ENCODE measurements around the gene ESR2. TPM values are rescaled to one million over a fixed set of nuclear protein-coding genes. Genes with fewer than 3 reads are reported as not detected.

The ESR2 gene
- total and polyA plus RNA-seq, 4 donors = 0.01 to 0.28 (median 0.09) TPM

DNA sequence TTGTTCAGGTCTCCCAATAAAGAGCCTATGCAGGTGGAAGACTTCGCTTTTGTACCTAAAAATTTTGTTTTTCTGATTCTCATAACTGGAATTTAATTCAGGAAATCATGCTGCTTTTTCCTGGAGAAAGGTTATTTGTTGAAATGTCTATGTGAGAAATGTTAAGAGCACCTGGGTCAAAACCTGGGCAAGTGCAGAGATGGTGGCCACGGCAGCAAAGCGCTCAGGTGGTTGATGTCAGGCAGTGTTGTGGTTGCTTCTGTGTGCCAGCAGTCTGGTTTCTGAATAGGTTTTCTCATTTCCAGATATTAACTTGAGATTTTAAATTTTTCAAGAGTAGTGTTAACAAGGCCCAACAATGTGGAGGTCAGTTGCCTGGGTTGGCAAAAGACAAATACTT lies 96.2 kb downstream of the ESR2 start:
- 83% methylated on average over 3 of the region's 3 CpGs for WGBS
- H3K4me3 ChIP-seq (ENCODE audit: low read depth in 1 of 3, low read length in 3 of 3) = no peak overlapping the region
- H3K4me1 ChIP-seq (ENCODE audit: control insufficient read depth in 4 of 4, insufficient read depth in 4 of 4, low read length in 3 of 4) = peaks cover 0 to 3% (median 0%) of the 10 kb centered on the region in 4 donors
- H3K9me3 ChIP-seq (ENCODE audit: control insufficient read depth in 4 of 4, low read length in 3 of 4) = no peaks in the 10 kb centered on the region
- no peak overlapping the region for H3K27ac ChIP-seq (ENCODE audit: low read depth in 1 of 2, low read length in 2 of 2)
- H3K9ac ChIP-seq (ENCODE audit: low read depth in 1 of 2, low read length in 2 of 2) = no peak overlapping the region
- TF ChIP-seq, protein P1, sequence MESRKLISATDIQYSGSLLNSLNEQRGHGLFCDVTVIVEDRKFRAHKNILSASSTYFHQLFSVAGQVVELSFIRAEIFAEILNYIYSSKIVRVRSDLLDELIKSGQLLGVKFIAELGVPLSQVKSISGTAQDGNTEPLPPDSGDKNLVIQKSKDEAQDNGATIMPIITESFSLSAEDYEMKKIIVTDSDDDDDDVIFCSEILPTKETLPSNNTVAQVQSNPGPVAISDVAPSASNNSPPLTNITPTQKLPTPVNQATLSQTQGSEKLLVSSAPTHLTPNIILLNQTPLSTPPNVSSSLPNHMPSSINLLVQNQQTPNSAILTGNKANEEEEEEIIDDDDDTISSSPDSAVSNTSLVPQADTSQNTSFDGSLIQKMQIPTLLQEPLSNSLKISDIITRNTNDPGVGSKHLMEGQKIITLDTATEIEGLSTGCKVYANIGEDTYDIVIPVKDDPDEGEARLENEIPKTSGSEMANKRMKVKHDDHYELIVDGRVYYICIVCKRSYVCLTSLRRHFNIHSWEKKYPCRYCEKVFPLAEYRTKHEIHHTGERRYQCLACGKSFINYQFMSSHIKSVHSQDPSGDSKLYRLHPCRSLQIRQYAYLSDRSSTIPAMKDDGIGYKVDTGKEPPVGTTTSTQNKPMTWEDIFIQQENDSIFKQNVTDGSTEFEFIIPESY (IDR thresholded peaks at IDR 0.05) = no peak
- TF ChIP-seq GABPA (IDR thresholded peaks at IDR 0.05 in 1 of 2, conservative IDR thresholded peaks at IDR 0.05 in 1 of 2) = no peak
- no peak for TF ChIP-seq FOXA2 (IDR thresholded peaks at IDR 0.05)
- no peak for TF ChIP-seq EGR1 (IDR thresholded peaks at IDR 0.05; ENCODE audit: low read depth in 2 of 2)
- TF ChIP-seq, protein P2, sequence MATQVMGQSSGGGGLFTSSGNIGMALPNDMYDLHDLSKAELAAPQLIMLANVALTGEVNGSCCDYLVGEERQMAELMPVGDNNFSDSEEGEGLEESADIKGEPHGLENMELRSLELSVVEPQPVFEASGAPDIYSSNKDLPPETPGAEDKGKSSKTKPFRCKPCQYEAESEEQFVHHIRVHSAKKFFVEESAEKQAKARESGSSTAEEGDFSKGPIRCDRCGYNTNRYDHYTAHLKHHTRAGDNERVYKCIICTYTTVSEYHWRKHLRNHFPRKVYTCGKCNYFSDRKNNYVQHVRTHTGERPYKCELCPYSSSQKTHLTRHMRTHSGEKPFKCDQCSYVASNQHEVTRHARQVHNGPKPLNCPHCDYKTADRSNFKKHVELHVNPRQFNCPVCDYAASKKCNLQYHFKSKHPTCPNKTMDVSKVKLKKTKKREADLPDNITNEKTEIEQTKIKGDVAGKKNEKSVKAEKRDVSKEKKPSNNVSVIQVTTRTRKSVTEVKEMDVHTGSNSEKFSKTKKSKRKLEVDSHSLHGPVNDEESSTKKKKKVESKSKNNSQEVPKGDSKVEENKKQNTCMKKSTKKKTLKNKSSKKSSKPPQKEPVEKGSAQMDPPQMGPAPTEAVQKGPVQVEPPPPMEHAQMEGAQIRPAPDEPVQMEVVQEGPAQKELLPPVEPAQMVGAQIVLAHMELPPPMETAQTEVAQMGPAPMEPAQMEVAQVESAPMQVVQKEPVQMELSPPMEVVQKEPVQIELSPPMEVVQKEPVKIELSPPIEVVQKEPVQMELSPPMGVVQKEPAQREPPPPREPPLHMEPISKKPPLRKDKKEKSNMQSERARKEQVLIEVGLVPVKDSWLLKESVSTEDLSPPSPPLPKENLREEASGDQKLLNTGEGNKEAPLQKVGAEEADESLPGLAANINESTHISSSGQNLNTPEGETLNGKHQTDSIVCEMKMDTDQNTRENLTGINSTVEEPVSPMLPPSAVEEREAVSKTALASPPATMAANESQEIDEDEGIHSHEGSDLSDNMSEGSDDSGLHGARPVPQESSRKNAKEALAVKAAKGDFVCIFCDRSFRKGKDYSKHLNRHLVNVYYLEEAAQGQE (IDR thresholded peaks at IDR 0.05) = no peak
- no peak for TF ChIP-seq RXRA (IDR thresholded peaks at IDR 0.05)
- TF ChIP-seq, protein P3, sequence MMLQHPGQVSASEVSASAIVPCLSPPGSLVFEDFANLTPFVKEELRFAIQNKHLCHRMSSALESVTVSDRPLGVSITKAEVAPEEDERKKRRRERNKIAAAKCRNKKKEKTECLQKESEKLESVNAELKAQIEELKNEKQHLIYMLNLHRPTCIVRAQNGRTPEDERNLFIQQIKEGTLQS (IDR thresholded peaks at IDR 0.05) = no peak
- TF ChIP-seq TAF1 (conservative IDR thresholded peaks at IDR 0.05) = no peak
- TF ChIP-seq CTCF (IDR thresholded peaks at IDR 0.05; ENCODE audit: low read depth, low read length, missing input control) = no peak
- no peak for TF ChIP-seq SP1 (IDR thresholded peaks at IDR 0.05)
- no peak for TF ChIP-seq HNF4A (conservative IDR thresholded peaks at IDR 0.05)
- no peak for TF ChIP-seq JUND (IDR thresholded peaks at IDR 0.05)
- no peak for TF ChIP-seq YY1 (IDR thresholded peaks at IDR 0.05)
- TF ChIP-seq NR2F2 (IDR thresholded peaks at IDR 0.05) = no peak
- peaks cover 0 to 30% (median 19%) of the 10 kb centered on the region in 4 donors for H3K36me3 ChIP-seq (ENCODE audit: control insufficient read depth in 4 of 4, insufficient read depth in 3 of 4, low read depth in 1 of 4, low read length in 3 of 4)
- DNase-seq (ENCODE audit: low spot score) = no peak
- no peaks in the 10 kb centered on the region for H3K27me3 ChIP-seq (ENCODE audit: control insufficient read depth in 4 of 4, insufficient read depth in 4 of 4, low read length in 3 of 4)

DNA sequence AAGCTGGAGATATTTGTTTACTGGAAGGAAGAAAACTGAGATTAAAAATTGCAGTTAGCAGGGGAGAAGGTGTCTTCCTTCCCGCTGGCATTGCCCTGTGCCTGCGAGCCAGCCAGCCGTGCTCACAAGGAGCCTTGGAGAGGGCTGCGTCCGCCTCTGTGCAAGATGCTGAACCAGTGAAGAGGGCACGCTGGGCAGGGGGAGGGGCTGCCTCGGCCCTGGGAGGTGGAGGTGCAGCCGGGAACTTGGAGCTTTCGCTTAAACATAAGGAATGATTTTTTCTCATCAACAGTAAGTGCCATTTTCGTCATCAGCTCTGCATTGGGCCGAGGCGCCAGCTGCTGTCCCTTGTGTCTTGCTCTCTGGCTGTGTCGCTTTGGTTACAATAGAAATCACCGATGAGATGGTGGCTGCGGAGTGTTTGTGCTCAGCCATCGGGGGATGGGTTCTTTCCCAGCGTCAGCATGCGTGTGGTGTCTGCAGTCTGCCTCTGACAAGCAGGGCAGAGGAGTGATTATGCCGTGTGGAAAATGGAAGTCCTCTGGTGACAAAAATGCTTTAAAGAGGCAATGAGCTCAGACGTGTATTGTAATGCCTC lies 97.3 kb downstream of the ESR2 start:
- H3K36me3 ChIP-seq (ENCODE audit: control insufficient read depth in 4 of 4, insufficient read depth in 3 of 4, low read depth in 1 of 4, low read length in 3 of 4) = peaks cover 2 to 24% (median 19%) of the 10 kb centered on the region in 4 donors
- WGBS = 57% methylated on average over 20 of the region's 20 CpGs
- no peak overlapping the region for H3K9ac ChIP-seq (ENCODE audit: low read depth in 1 of 2, low read length in 2 of 2)
- no peaks in the 10 kb centered on the region for H3K9me3 ChIP-seq (ENCODE audit: control insufficient read depth in 4 of 4, low read length in 3 of 4)
- peak overlapping the region; percentile 43 to 55 for H3K27ac ChIP-seq (ENCODE audit: low read depth in 1 of 2, low read length in 2 of 2)
- no peaks in the 10 kb centered on the region for H3K27me3 ChIP-seq (ENCODE audit: control insufficient read depth in 4 of 4, insufficient read depth in 4 of 4, low read length in 3 of 4)
- H3K4me3 ChIP-seq (ENCODE audit: low read depth in 1 of 3, low read length in 3 of 3) = peak overlapping the region in 1 of 3 donors; percentile 10
- no peak for DNase-seq (ENCODE audit: low spot score)
- peaks cover 0 to 3% (median 0%) of the 10 kb centered on the region in 4 donors for H3K4me1 ChIP-seq (ENCODE audit: control insufficient read depth in 4 of 4, insufficient read depth in 4 of 4, low read length in 3 of 4)
- TF ChIP-seq, protein P4, sequence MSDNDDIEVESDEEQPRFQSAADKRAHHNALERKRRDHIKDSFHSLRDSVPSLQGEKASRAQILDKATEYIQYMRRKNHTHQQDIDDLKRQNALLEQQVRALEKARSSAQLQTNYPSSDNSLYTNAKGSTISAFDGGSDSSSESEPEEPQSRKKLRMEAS (IDR thresholded peaks at IDR 0.05) = no peak
- TF ChIP-seq YY1 (IDR thresholded peaks at IDR 0.05) = no peak
- no peak for TF ChIP-seq HNF4G (IDR thresholded peaks at IDR 0.05)
- TF ChIP-seq FOXA2 (IDR thresholded peaks at IDR 0.05) = no peak
- TF ChIP-seq FOXA1 (IDR thresholded peaks at IDR 0.05) = no peak

All from liver (tissue), 9 donors.